ENCODE results near the gene WIPI1.

GRCh38 chr17:68401288-68401687 is 56.0 kb downstream of the WIPI1 start:
- TF ChIP-seq CTCF (optimal IDR thresholded peaks at IDR 0.05 in 1 of 3, IDR thresholded peaks at IDR 0.05 in 1 of 3, conservative IDR thresholded peaks at IDR 0.05 in 1 of 3; ENCODE audit: extremely low read depth in 1 of 3, insufficient read depth in 2 of 3, low read length in 3 of 3) (no peak), EZH2 (IDR thresholded peaks at IDR 0.05; ENCODE audit: low read length) (no peak)

Data from keratinocyte (primary cell).